GM18517 (cell line): ENCODE results near the gene ATP6V1C2.
"Not testable (repeated sequence)": the region's sequence is repeated elsewhere in the genome, so short reads cannot be mapped to it uniquely, and the experiment has no call there.

Source experiments
- ATAC-seq: cut with Tn5 transposase; IDR thresholded peaks from one replicate; pipeline ENCODE4 v1.9.1; 2021; ENCODE audit warnings: mild to moderate bottlenecking, moderate library complexity; ENCODE audit not compliant: unreplicated experiment

ATP6V1C2 gene

GRCh38 chr2:10783421-10783820 is 62.0 kb downstream of the ATP6V1C2 start:
- ATAC-seq, result no peak

- ATAC-seq, result no peak
These were observed 63.3 kb downstream of the ATP6V1C2 start for GRCh38 chr2:10784719-10785118.

GRCh38 chr2:10785260-10785659 is 63.8 kb downstream of the ATP6V1C2 start:
- ATAC-seq, result no peak

GRCh38 chr2:10786240-10786982 is 65.0 kb downstream of the ATP6V1C2 start:
- ATAC-seq, result no peak

GRCh38 chr2:10787176-10787968 is 65.9 kb downstream of the ATP6V1C2 start:
- no peak for ATAC-seq

- ATAC-seq, result no peak
These were observed 67.4 kb downstream of the ATP6V1C2 start for GRCh38 chr2:10788855-10789254.

GRCh38 chr2:10790228-10790973 is 69.0 kb downstream of the ATP6V1C2 start:
- peak; percentile 94 for ATAC-seq

- ATAC-seq, result peak; percentile 59
These were observed 70.7 kb downstream of the ATP6V1C2 start for GRCh38 chr2:10792001-10792634.

GRCh38 chr2:10792660-10793400 is 71.4 kb downstream of the ATP6V1C2 start:
- ATAC-seq, result no peak

- ATAC-seq, result no peak
These were observed 72.4 kb downstream of the ATP6V1C2 start for GRCh38 chr2:10793816-10794215.

GRCh38 chr2:10794876-10795275 is 73.4 kb downstream of the ATP6V1C2 start:
- no peak for ATAC-seq

- ATAC-seq, result no peak
These were observed 74.1 kb downstream of the ATP6V1C2 start for GRCh38 chr2:10795508-10796046.

GRCh38 chr2:10796703-10797102 is 75.3 kb downstream of the ATP6V1C2 start:
- no peak for ATAC-seq

- ATAC-seq, result no peak
These were observed 77.4 kb downstream of the ATP6V1C2 start for GRCh38 chr2:10798783-10799182.

GRCh38 chr2:10800163-10800562 is 78.7 kb downstream of the ATP6V1C2 start:
- ATAC-seq, result no peak

GRCh38 chr2:10802657-10803056 is 81.2 kb downstream of the ATP6V1C2 start:
- ATAC-seq, result no peak

GRCh38 chr2:10805990-10806389 is 84.6 kb downstream of the ATP6V1C2 start:
- not testable (repeated sequence) for ATAC-seq

- ATAC-seq, result no peak
These were observed 85.1 kb downstream of the ATP6V1C2 start for GRCh38 chr2:10806543-10806942.

GRCh38 chr2:10810202-10811161 is 89.1 kb downstream of the ATP6V1C2 start:
- ATAC-seq, result peak; percentile 32
